ENCODE data around the gene PHACTR3.

DNA sequence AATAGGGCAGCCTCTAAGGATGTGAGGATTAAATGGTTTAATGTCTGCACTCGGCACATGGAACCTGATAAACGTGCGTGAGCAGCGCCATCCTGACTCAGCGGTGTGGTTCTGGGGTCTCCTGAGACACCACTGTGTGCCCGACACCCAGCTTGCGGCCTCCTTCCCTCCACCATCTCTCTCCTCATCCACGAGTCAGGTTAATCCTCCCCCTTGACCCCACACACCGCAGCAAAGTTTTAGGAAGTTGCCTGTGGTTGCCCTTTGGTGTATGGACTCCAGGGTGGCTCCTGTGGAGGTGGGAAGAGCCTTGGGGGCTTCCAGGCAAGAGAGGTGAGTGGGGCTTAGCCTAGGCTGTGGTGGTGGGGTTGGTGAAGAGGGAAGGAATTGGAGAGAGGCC, 68.2 kb downstream of the PHACTR3 start:
- TF ChIP-seq, protein P1, sequence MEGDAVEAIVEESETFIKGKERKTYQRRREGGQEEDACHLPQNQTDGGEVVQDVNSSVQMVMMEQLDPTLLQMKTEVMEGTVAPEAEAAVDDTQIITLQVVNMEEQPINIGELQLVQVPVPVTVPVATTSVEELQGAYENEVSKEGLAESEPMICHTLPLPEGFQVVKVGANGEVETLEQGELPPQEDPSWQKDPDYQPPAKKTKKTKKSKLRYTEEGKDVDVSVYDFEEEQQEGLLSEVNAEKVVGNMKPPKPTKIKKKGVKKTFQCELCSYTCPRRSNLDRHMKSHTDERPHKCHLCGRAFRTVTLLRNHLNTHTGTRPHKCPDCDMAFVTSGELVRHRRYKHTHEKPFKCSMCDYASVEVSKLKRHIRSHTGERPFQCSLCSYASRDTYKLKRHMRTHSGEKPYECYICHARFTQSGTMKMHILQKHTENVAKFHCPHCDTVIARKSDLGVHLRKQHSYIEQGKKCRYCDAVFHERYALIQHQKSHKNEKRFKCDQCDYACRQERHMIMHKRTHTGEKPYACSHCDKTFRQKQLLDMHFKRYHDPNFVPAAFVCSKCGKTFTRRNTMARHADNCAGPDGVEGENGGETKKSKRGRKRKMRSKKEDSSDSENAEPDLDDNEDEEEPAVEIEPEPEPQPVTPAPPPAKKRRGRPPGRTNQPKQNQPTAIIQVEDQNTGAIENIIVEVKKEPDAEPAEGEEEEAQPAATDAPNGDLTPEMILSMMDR (IDR thresholded peaks at IDR 0.05), result no peak
- TF ChIP-seq EP300 (IDR thresholded peaks at IDR 0.05), result no peak

Data from suprapubic skin (tissue), 3 donors.